Measurements from ENCODE around the gene GBP1. TPM values are rescaled to one million over a fixed set of nuclear protein-coding genes. Genes with fewer than 3 reads are reported as not detected.

GBP1 gene
- total and polyA plus RNA-seq, 2 donors (not counting 1 experiment from before 2014, with no cell fraction given), result 4.7 to 9.4 TPM

DNA sequence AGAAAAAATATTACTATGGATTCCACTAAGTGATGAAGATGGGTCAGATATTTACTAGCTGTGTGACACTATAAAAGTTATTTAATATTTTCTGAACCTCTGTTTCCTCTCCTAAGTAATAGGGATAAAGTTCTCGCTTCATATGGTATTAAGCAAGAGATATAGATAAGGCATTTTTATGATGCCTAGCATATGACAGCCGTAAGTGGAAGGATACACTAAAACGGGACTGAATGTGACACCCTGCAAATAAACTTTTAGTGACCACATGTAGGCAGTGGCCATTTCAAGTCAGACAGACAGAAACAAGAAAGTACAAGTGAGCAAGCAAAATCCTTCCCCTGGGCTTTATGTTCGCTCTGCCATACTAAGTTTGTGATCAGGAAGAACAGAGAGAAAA lies 56.5 kb downstream of the GBP1 start:
- Histone ChIP-seq H2AFZ (ENCODE audit: insufficient read depth, low read depth, low read length, poor library complexity, severe bottlenecking) (no peak overlapping the region), H3K9me3 (ENCODE audit: control extremely low read depth in 1 of 3, control insufficient read depth in 2 of 3, insufficient read depth in 1 of 3, low read length in 2 of 3) (no peaks in the 10 kb centered on the region), H3K9ac (ENCODE audit: low read length) (no peak overlapping the region), H3K4me2 (replicated peaks; ENCODE audit: low read depth, low read length, poor library complexity, severe bottlenecking) (no peak overlapping the region), H3K4me3 (ENCODE audit: control extremely low read depth in 1 of 5, extremely low read depth in 1 of 5, insufficient read depth in 1 of 5, low read depth in 2 of 5, low read length in 4 of 5) (no peak overlapping the region), H4K20me1 (ENCODE audit: control insufficient read depth, insufficient read depth, low read length, poor library complexity, severe bottlenecking) (no peaks in the 10 kb centered on the region), H3K27me3 (replicated peaks in 1 of 4; ENCODE audit: control extremely low read depth in 1 of 4, control insufficient read depth in 3 of 4, insufficient read depth in 4 of 4, low read length in 3 of 4) (no peaks in the 10 kb centered on the region), H3K4me1 (ENCODE audit: control insufficient read depth in 2 of 2, insufficient read depth in 2 of 2, low read length in 2 of 2) (no peaks in the 10 kb centered on the region), H3K36me3 (replicated peaks in 1 of 2; ENCODE audit: control extremely low read depth in 1 of 2, control insufficient read depth in 1 of 2, extremely low read depth in 1 of 2, insufficient read depth in 2 of 2, low read length in 1 of 2) (peaks cover 4 to 45% of the 10 kb centered on the region in 2 experiments), H3K79me2 (ENCODE audit: control insufficient read depth, insufficient read depth, low read length) (no peaks in the 10 kb centered on the region), H3K27ac (ENCODE audit: low read length in 2 of 2) (no peak overlapping the region)
- H3K27ac Mint-ChIP-seq, result no peak overlapping the region
- no peaks in the 10 kb centered on the region for H3K9me3 Mint-ChIP-seq (ENCODE audit: insufficient read depth)
- ChIA-PET CTCF (interaction anchor here (1.7 kb wide), 1 partner anchor 9 kb away, joined by 5 read pairs; no protein-coding TSS in a partner anchor), POLR2A (no interaction called here)
- TF ChIP-seq EZH2 (IDR thresholded peaks at IDR 0.05; ENCODE audit: borderline replicate concordance, insufficient read depth, low read depth, low read length, poor library complexity, severe bottlenecking) (no peak), CTCF (IDR thresholded peaks at IDR 0.05) (no peak)
- H3K4me1 Mint-ChIP-seq, result no peaks in the 10 kb centered on the region
- no peak for ATAC-seq (ENCODE audit: low read depth)
- 71% methylated on average over 1 of the region's 4 CpGs for WGBS (ENCODE audit: insufficient coverage)
- no peaks in the 10 kb centered on the region for H3K27me3 Mint-ChIP-seq
- intact Hi-C loops (cut with micrococcal nuclease), result no loop called here
- DNase-seq, result no peak
- no peak overlapping the region for H3K4me3 Mint-ChIP-seq

DNA sequence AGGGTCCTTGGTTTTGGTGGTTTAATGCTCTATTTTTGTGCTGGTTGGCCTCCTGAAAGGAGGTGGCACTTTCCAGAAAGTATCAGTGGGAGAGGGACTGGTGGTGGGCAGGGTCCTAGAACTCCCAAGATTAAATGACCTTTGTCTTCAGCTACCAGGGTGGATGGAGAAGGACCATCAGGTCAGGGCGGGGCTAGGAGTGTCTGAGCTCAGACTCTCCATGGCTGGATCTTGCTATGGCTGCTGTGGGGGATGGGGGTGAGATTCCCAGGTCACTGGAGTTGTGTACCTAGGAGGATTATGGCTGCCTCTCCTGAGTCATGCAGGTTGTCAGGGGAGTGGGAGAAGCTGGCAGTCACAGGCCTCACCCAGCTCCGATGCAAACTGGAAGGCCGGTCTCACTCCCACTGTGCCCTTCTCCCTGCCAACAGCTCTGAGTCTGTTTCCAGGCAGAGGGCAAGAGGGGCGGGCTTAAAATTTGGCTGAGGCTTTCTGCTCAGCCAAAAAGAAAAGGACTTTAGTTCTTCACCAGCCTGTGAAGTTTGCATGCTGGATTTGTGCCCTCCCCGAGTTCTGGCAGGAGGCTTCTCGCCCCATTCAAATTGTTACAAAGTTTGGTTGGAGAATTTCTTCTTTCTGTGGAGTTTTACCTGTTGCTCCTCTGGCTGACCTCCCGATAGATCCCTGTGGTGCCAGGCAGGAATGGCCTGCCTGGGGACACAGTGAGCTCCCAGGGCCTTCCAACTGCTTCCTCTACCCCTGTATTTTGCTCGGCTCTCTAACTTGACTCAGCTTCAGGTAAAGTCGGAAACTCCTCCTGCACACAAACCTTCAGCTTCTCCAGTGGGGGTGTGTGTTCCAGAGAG lies 59.5 kb downstream of the GBP1 start:
- TF ChIP-seq EZH2 (IDR thresholded peaks at IDR 0.05; ENCODE audit: borderline replicate concordance, insufficient read depth, low read depth, low read length, poor library complexity, severe bottlenecking) (no peak), CTCF (IDR thresholded peaks at IDR 0.05) (no peak)
- Histone ChIP-seq H3K27me3 (replicated peaks in 1 of 4; ENCODE audit: control extremely low read depth in 1 of 4, control insufficient read depth in 3 of 4, insufficient read depth in 4 of 4, low read length in 3 of 4) (no peaks in the 10 kb centered on the region), H3K36me3 (replicated peaks in 1 of 2; ENCODE audit: control extremely low read depth in 1 of 2, control insufficient read depth in 1 of 2, extremely low read depth in 1 of 2, insufficient read depth in 2 of 2, low read length in 1 of 2) (peaks cover 2 to 39% of the 10 kb centered on the region in 2 experiments), H3K4me2 (replicated peaks; ENCODE audit: low read depth, low read length, poor library complexity, severe bottlenecking) (no peak overlapping the region), H3K4me1 (ENCODE audit: control insufficient read depth in 2 of 2, insufficient read depth in 2 of 2, low read length in 2 of 2) (no peaks in the 10 kb centered on the region), H3K4me3 (ENCODE audit: control extremely low read depth in 1 of 5, extremely low read depth in 1 of 5, insufficient read depth in 1 of 5, low read depth in 2 of 5, low read length in 4 of 5) (no peak overlapping the region), H3K27ac (ENCODE audit: low read length in 2 of 2) (no peak overlapping the region), H3K9me3 (ENCODE audit: control extremely low read depth in 1 of 3, control insufficient read depth in 2 of 3, insufficient read depth in 1 of 3, low read length in 2 of 3) (no peaks in the 10 kb centered on the region), H4K20me1 (ENCODE audit: control insufficient read depth, insufficient read depth, low read length, poor library complexity, severe bottlenecking) (no peaks in the 10 kb centered on the region), H3K9ac (ENCODE audit: low read length) (no peak overlapping the region), H3K79me2 (ENCODE audit: control insufficient read depth, insufficient read depth, low read length) (no peaks in the 10 kb centered on the region), H2AFZ (ENCODE audit: insufficient read depth, low read depth, low read length, poor library complexity, severe bottlenecking) (no peak overlapping the region)
- peaks cover 2% of the 10 kb centered on the region for H3K4me1 Mint-ChIP-seq
- ATAC-seq (ENCODE audit: low read depth) (no peak), DNase-seq (no peak)
- no peaks in the 10 kb centered on the region for H3K9me3 Mint-ChIP-seq (ENCODE audit: insufficient read depth)
- no peak overlapping the region for H3K4me3 Mint-ChIP-seq
- CTCF ChIA-PET, result interaction anchor here (9.5 kb wide), 1 partner anchor 355 kb away, joined by 150 read pairs; the partner anchor contains the start of gene GBP6
- H3K27ac Mint-ChIP-seq, result no peak overlapping the region
- no peaks in the 10 kb centered on the region for H3K27me3 Mint-ChIP-seq
- 99% methylated on average over 7 of the region's 9 CpGs for WGBS (ENCODE audit: insufficient coverage)
- POLR2A ChIA-PET, result no interaction called here
- intact Hi-C loops (cut with micrococcal nuclease), result no loop called here
